Erythroblast (primary cell): Measurements from ENCODE around the gene ARID1B.

ENCODE experiments used
- GATA1 ChIP-seq: IDR thresholded peaks from 2 replicates; pipeline ENCODE4 v1.6.1; 2011; ENCODE audit warnings: low read depth, mild to moderate bottlenecking, control low read depth, low read length, moderate library complexity
- POLR2A ChIP-seq: IDR thresholded peaks from 2 replicates; pipeline ENCODE4 v1.6.1; 2011; ENCODE audit warnings: mild to moderate bottlenecking, low read length

- no peak for TF ChIP-seq POLR2A
- TF ChIP-seq GATA1 = no peak
These were observed 385.7 kb downstream of the ARID1B start for GRCh38 chr6:157162766-157163433.
